Transverse colon (tissue), 4 donors: Measurements from ENCODE around the gene CDCA7. TPM values are rescaled to one million over a fixed set of nuclear protein-coding genes. Genes with fewer than 3 reads are reported as not detected.
"Not testable (repeated sequence)": the region's sequence is repeated elsewhere in the genome, so short reads cannot be mapped to it uniquely, and the experiment has no call there.

ENCODE experiments used
- DNase-seq: peaks from one replicate; pipeline ENCODE4 v3.0.0-alpha.2; 2019
- H3K27ac ChIP-seq, 4 donors: fragments of 200-600 bp; sonication (generic); 2 replicates each; pipeline ENCODE4 v1.5.1; 2016 to 2018; ENCODE audit warnings: inconsistent platforms in 4 of 4
- H3K27me3 ChIP-seq: fragments of 200-600 bp; sonication (generic); 2 replicates; pipeline ENCODE4 v1.5.1; 2017; ENCODE audit warnings: inconsistent platforms
- H3K36me3 ChIP-seq, 4 donors: fragments of 200-600 bp; sonication (generic); 2 replicates each; pipeline ENCODE4 v1.5.1; 2017 to 2019; ENCODE audit warnings: inconsistent platforms in 4 of 4
- H3K4me1 ChIP-seq, 4 donors: fragments of 200-600 bp; sonication (generic); 2 replicates each; pipeline ENCODE4 v1.5.1; 2017 to 2020; ENCODE audit warnings: inconsistent platforms in 4 of 4
- H3K4me3 ChIP-seq, 4 donors: fragments of 200-600 bp; sonication (generic); 1 replicate in 1 of 4; 2 replicates in 3 of 4; pipeline versions ENCODE4 v1.5.1 to v1.6.1; 2017 to 2019; ENCODE audit warnings: inconsistent platforms in 4 of 4
- H3K9me3 ChIP-seq, 2 donors: fragments of 200-600 bp; sonication (generic); 2 replicates each; pipeline ENCODE4 v1.5.1; 2017 to 2019; ENCODE audit warnings: inconsistent platforms in 2 of 2
- EP300 ChIP-seq: sonication (generic); formaldehyde crosslinking; IDR thresholded peaks from one replicate; pipeline ENCODE4 v1.6.1; 2017; ENCODE audit warnings: antibody characterized with exemption, low read depth
- POLR2A ChIP-seq: fragments of 450-650 bp; IDR thresholded peaks from one replicate; pipeline ENCODE4 v1.6.1; 2016; ENCODE audit warnings: antibody characterized with exemption, mild to moderate bottlenecking, moderate library complexity
- POLR2AphosphoS5 ChIP-seq, 3 donors: sonication (generic); formaldehyde crosslinking; IDR thresholded peaks; one replicate each; pipeline ENCODE4 v1.6.1; 2016; ENCODE audit warnings: antibody characterized with exemption in 3 of 3
- WGBS, 2 donors: methylation state at CpG; one replicate each; pipeline ENCODE4 v1.1.5; 2018; ENCODE audit warnings: low coverage in 1 of 2; 5-methylcytosine and 5-hydroxymethylcytosine counted together
- in situ Hi-C, 4 donors: fragments of 200-750 bp; cut with MboI; loops; one replicate each; pipeline versions ENCODE4 v1.15.0 to v1.15.1; 2017; ENCODE audit warnings: low sequenced_read_pairs in 3 of 4, low pct_ligation_motif_present in 1 of 4, low pct_unique_long_range_greater_than_20kb in 1 of 4
- intact Hi-C: fragments of 100-400 bp; cut with DNase I; formaldehyde crosslinking; loops from one replicate; pipeline ENCODE4 v1.15.1; 2023; ENCODE audit warnings: low total_unique reads
- total RNA-seq, 4 donors: library from RNA; depleted of rRNA; stranded (reverse); fragments of >200 nt; gene quantifications; one replicate each; pipeline ENCODE4 v1.1.0, GENCODE V29; 2016
- TF ChIP-seq, protein P1 (sequence below), 5 experiments: fragments of 200-600 bp in 3 of 5; fragments of 450-650 bp in 2 of 5; sonication (generic) in 3 of 5; IDR thresholded peaks; 1 replicate in 2 of 5; 2 replicates in 3 of 5; pipeline ENCODE4 v1.5.1; 2016 to 2017; ENCODE audit warnings: antibody characterized with exemption in 5 of 5, inconsistent platforms in 3 of 5, mild to moderate bottlenecking in 2 of 5, moderate library complexity in 1 of 5

Gene CDCA7
- total RNA-seq: 10 to 100 TPM in 2 of 4 donors, 1 to 10 TPM in 2; 5.2 to 44.4 (median 11.8) TPM

GRCh38 chr2:173354582-173355131 lies at the start of gene CDCA7:
TSS of gene CDCA7 (plus strand) at chr2:173354872. CDS start at chr2:173354964, 92 bp downstream.
- H3K4me1 ChIP-seq: peaks cover 0 to 33% (median 14%) of the 10 kb centered on the region in 4 donors
- peak within 1 kb of the TSS; percentile 47 to 74 (median 64) for H3K4me3 ChIP-seq
- TF ChIP-seq POLR2AphosphoS5 (IDR thresholded peaks at IDR 0.05) (peak in 1 of 3 donors; percentile 17), POLR2A (peak; percentile 7)
- TF ChIP-seq, protein P1, sequence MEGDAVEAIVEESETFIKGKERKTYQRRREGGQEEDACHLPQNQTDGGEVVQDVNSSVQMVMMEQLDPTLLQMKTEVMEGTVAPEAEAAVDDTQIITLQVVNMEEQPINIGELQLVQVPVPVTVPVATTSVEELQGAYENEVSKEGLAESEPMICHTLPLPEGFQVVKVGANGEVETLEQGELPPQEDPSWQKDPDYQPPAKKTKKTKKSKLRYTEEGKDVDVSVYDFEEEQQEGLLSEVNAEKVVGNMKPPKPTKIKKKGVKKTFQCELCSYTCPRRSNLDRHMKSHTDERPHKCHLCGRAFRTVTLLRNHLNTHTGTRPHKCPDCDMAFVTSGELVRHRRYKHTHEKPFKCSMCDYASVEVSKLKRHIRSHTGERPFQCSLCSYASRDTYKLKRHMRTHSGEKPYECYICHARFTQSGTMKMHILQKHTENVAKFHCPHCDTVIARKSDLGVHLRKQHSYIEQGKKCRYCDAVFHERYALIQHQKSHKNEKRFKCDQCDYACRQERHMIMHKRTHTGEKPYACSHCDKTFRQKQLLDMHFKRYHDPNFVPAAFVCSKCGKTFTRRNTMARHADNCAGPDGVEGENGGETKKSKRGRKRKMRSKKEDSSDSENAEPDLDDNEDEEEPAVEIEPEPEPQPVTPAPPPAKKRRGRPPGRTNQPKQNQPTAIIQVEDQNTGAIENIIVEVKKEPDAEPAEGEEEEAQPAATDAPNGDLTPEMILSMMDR (IDR thresholded peaks at IDR 0.05): no peak
- H3K27me3 ChIP-seq: peaks cover 51% of the 10 kb centered on the region
- WGBS, 2 donors: 1% methylated on average over 41 of the region's 50 CpGs; no CpG with 5 or more reads in 1 of the 2 donors
- H3K9me3 ChIP-seq: no peaks in the 10 kb centered on the region
- intact Hi-C loops: no loop called here
- in situ Hi-C loops: loop anchor here in 1 of 4 donors (25.0 kb wide), 1 partner anchor 317 kb away; no protein-coding TSS in a partner anchor
- no peaks in the 10 kb centered on the region for H3K36me3 ChIP-seq
- H3K27ac ChIP-seq: peak within 1 kb of the TSS; percentile 56 to 85 (median 68)
- DNase-seq: peak; percentile 76

DNA sequence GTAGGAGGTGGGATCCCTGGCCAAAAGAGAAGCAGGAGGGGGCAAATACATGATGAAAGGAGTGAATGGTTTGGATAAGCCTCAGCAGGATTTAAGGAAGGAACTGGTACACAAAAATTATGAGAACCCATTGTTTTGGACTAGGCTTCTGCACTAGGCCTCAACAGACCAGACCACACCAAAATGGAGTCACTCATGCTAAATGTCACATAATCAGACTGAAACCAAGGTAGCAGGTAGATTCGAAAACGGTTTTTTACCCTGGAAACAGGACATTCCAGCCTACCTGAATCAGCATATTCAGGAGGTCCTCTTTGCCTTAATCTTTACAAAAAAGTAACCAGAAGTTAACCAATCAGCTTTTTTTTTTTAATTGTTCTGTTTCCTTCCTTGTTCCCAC lies 49.4 kb upstream of the CDCA7 start:
- TF ChIP-seq POLR2A: no peak
- TF ChIP-seq POLR2AphosphoS5 (IDR thresholded peaks at IDR 0.05): no peak
- TF ChIP-seq, protein P1 (IDR thresholded peaks at IDR 0.05): no peak
- no peak for TF ChIP-seq EP300
- intact Hi-C loops (loop anchor here (1.0 kb wide), 1 partner anchor 47 kb away; no protein-coding TSS in a partner anchor), in situ Hi-C loops (no loop called here)
- Histone ChIP-seq H3K36me3 (no peaks in the 10 kb centered on the region), H3K27me3 (no peaks in the 10 kb centered on the region), H3K27ac (no peak overlapping the region), H3K4me3 (no peak overlapping the region), H3K4me1 (no peaks in the 10 kb centered on the region), H3K9me3 (peaks cover 0 to 4% of the 10 kb centered on the region in 2 donors)
- 89% methylated on average over 2 of the region's 2 CpGs; no CpG with 5 or more reads in 1 of the 2 donors for WGBS, 2 donors
- no peak for DNase-seq

DNA sequence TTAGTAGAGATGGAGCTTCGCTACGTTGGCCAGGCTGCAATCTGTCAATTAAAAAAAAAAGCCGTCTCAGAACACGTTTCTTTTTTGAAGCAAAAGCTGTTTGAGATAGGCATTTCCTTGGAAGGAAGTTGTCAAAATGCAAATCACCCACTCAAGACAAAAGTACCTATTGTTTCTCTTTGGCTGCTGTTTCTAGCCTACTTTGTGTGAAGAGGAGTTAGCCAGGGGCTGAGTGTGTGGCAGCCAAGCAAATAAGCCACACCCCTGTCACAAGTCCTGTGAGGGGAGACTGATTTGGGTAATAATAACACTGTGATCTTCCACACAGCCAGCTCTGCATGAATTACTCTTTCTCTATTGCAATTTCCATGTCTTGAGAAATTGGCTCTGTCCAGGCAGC lies 47.4 kb upstream of the CDCA7 start:
- intact Hi-C loops (no loop called here), in situ Hi-C loops (no loop called here)
- DNase-seq: no peak
- no peak for TF ChIP-seq POLR2A
- TF ChIP-seq, protein P1 (IDR thresholded peaks at IDR 0.05): no peak
- no peak for TF ChIP-seq POLR2AphosphoS5 (IDR thresholded peaks at IDR 0.05)
- TF ChIP-seq EP300: no peak
- Histone ChIP-seq H3K4me1 (peaks cover 0 to 10% (median 1%) of the 10 kb centered on the region in 4 donors), H3K4me3 (no peak overlapping the region), H3K27ac (no peak overlapping the region), H3K27me3 (no peaks in the 10 kb centered on the region), H3K9me3 (no peaks in the 10 kb centered on the region), H3K36me3 (no peaks in the 10 kb centered on the region)
- 33% methylated on average over 4 of the region's 4 CpGs; no CpG with 5 or more reads in 1 of the 2 donors for WGBS, 2 donors

DNA sequence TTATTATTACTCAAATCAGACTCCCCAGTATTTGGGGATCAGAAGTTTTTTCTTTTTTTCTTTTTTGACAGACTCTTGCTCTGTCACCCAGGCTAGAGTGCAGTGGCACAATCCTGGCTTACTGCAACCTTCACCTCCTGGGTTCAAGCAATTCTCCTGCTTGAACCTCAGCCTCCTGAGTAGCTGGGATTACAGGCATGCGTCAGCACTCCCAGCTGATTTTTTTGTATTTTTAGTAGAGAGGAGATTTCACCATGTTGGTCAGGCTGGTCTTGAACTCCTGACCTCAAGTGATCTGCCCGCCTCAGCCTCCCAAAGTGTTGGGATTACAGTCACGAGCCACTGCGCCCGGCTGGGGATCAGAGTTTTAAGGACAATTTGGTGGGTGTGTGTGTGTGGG lies 45.3 kb upstream of the CDCA7 start:
- DNase-seq, H3K4me3 ChIP-seq, intact Hi-C loops, H3K9me3 ChIP-seq, in situ Hi-C loops, H3K36me3 ChIP-seq, H3K27me3 ChIP-seq, H3K27ac ChIP-seq: not testable (repeated sequence)
- H3K4me1 ChIP-seq: peaks cover 0 to 16% (median 1%) of the 10 kb centered on the region in 4 donors
- WGBS, 2 donors: 80% methylated on average over 5 of the region's 5 CpGs; no CpG with 5 or more reads in 1 of the 2 donors
